Measurements from ENCODE around the gene GAD2.

GRCh38 chr10:26172131-26172530 is 44.4 kb upstream of the GAD2 start:
- TF ChIP-seq ZKSCAN1 (IDR thresholded peaks at IDR 0.05; ENCODE audit: low read depth, low read length) (no peak), JUN (IDR thresholded peaks at IDR 0.05; ENCODE audit: borderline replicate concordance, low read depth, low read length) (no peak), JUN (CRISPR knock-in tag; IDR thresholded peaks at IDR 0.05; ENCODE audit: borderline replicate concordance) (no peak), CTCF (IDR thresholded peaks at IDR 0.05 in 2 of 3, conservative IDR thresholded peaks at IDR 0.05 in 1 of 3; ENCODE audit: insufficient read depth in 2 of 3, low read depth in 1 of 3, low read length in 3 of 3) (no peak), ZNF274 (IDR thresholded peaks at IDR 0.05; ENCODE audit: borderline replicate concordance, low read depth, low read length) (no peak), ZNF766 (CRISPR knock-in tag; conservative IDR thresholded peaks at IDR 0.05) (no peak), TEAD1 (CRISPR knock-in tag; IDR thresholded peaks at IDR 0.05) (no peak), HNRNPUL1 (IDR thresholded peaks at IDR 0.05; ENCODE audit: low read length) (no peak), POLR2AphosphoS5 (IDR thresholded peaks at IDR 0.05; ENCODE audit: control insufficient read depth, insufficient read depth, low read depth, low read length) (no peak)

Measured in K562 (cell line).